Measurements from ENCODE around the gene CAMTA1.
A peak's percentile ranks its signal among the peaks of the same experiment; 100 is the strongest.

The CAMTA1 gene

GRCh38 chr1:6777813-6778212 lies 7.4 kb upstream of the CAMTA1 start:
- no peak for DNase-seq

- DNase-seq: peak in 1 of 5 experiments; percentile 59
Measured at GRCh38 chr1:6779089-6779805, 6.0 kb upstream of the CAMTA1 start.

DNA sequence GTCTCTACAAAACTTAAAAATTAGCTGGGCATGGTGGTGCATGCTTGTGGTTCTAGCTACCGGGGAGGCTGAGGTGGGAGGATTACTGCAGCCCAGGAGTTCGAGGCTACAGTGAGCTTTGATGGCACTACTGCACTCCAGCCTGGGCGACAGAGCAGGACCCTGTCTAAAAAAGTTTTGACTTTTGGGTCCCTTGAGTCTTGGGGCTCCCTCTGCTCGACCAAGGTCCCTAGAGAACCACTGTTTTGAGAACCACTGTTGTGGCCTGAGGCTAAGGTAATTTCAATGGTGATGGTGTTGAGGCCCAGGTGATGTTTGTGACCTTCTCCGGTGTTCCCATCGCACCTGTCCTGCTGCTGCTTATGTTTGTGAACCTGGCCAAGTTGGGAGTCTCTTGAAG lies 3.1 kb upstream of the CAMTA1 start:
- DNase-seq: no peak

GRCh38 chr1:6783221-6783620 lies 2.0 kb upstream of the CAMTA1 start:
- no peak for DNase-seq

- no peak for DNase-seq
Measured at GRCh38 chr1:6783936-6784559, 1.2 kb upstream of the CAMTA1 start.

DNA sequence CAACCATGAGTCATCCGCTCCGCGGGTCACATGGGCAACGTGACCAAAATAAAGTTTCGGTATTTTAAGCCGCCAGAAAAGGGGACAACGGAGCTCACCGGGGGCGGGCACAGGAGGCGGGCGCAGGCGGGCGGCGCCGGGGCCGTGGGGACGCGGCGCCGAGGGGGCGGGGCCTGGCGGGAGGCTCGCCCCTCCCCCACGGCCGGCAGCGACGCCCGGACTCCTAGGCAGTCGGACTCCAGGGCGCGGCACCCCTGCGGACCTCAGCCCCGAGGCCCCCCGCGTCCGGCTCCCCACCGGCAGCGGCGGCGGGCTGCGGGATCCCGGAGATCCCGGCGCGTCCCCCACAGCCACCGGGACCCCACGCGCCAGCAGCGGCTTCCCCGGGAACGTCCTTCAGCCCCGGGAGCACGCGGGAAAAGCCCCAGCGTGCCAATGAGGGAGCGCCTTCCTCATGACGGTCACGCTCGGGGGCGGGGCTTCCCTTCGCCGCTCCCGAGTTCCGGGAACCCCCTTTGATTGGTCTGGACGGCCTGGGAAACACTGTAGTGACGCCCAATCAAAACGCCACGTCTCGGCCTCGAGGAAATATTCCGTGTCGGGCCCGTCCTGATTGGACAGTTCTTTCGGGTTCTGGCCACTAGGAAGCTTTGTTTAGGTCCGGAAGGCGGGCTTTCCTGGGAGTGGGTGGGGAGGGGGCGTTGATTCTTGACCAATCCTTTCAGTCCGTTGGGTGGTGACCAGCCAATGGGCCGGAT lies 515 bp upstream of the CAMTA1 start:
- DNase-seq: peak; percentile 97 to 100 (median 99)

DNA sequence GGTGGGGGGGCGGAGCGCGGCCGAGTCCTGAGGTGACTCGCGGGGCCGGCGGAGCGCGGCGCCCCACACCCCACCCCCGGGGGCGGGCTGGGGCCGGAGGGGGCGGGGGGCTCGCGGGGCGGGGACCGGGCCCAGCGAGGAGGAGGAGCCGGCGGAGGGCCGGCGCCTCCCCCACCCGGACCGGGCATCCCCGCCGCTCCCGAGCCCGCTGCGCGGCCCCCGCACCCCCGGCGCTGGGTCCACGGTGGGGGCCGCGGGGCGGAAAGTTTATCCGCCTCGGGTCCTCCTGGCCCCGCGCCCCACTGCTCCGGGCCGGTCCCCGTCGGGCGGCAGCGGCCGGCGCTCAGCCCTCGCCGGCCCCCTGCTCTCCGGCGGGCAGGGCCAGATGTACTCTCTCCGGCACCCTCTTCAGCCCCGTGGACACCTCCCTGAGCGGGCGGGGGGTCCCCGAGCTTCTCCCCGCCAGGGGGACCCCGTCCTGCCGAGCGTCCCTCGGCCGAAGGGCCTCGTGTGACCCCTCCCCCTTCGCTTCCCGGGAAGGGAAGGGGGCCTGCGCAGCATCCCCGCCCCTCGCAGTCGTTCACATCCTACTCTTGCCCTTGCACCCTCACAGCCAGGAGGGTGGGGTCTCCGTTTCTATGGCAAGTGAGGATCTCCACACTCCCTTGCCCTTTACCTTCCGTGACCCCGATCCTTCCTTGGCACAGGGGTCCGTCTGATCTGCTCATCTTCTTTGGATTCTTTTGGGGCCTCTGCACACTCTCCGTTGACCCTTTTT lies 663 bp downstream of the CAMTA1 start:
- peak; percentile 15 to 45 (median 34) for DNase-seq

- DNase-seq: no peak
Measured at GRCh38 chr1:6788946-6789345, 3.7 kb downstream of the CAMTA1 start.

DNA sequence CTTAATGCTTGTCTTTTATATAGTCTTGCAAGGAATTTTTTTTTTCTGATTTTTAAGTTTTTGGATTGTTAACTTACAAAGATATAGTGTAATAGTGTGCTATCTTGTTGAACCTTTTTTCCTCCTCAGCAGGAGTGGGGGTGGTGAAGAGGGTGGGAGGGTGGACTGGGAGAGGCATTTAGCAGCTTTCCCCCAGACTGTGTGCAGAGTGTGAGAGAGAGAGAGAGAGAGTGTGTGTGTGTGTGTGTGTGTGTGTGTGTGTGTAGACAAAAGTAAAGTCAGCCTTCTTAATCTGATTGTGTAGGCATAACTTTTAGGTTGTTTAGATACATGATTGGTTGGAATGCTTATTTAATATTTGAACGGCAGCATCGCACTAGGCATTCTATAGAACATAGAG lies 4.9 kb downstream of the CAMTA1 start:
- no peak for DNase-seq

DNA sequence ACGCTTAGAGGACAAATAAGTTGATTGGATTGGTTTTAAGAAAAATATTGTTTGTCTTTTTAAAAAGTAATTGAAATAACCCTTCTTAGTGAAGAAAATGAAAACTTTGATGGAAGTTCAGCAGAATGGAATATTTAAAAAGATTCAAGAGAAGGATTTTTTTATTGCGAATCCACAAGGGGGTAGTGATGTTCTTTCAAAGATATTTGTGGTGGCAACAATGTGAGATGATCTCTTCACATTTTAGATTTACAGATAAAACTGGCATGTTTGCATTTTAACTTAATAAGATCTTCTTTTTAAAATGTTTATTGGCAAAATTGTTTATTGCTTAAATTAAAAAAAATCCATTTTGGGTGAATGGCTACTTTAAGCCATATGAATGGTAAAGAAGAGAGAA lies 8.9 kb downstream of the CAMTA1 start:
- DNase-seq: peak in 1 of 5 experiments; percentile 61

GRCh38 chr1:6795203-6795602 lies 9.9 kb downstream of the CAMTA1 start:
- no peak for DNase-seq

GRCh38 chr1:6795661-6796060 lies 10.4 kb downstream of the CAMTA1 start:
- no peak for DNase-seq

DNA sequence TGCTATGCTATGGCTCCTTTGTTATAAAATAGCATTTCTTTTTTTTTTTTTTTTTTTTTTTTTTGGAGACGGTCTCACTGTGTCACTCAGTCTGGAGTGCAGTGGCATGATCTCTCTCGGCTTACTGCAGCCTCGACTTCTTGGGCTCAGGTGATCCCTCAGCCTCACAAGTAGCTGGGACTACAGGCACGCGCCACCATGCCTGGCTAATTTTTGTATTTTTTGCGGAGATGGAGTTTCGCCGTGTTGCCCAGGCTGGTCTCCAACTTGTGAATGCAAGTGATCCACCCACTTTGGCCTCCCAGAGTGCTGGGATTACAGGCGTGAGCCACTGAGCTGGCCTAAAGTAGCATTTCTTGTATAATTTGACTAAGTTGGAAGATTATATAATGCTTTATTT lies 10.8 kb downstream of the CAMTA1 start:
- DNase-seq: no peak

GRCh38 chr1:6799499-6799898 lies 14.2 kb downstream of the CAMTA1 start:
- DNase-seq: no peak

DNA sequence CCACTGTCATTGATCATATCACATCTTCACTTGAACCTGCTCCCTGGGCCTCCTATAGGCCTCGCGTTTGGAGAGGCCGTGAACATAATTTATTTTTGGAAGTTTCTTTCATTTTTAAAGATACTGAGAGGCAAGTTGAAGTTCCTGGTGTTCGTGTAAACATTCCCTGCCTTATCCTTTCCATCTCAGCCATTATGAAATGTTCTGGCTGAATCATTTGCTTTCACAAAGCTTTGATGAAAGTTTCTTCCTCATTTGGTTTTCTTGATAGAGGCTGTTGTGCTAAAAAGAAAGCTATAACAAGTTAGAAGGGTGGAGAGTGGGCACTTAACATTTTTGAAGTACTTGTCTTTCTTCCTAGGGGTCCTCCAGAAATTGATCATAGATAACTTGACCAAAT lies 15.5 kb downstream of the CAMTA1 start:
- DNase-seq: no peak

GRCh38 chr1:6801199-6801598 lies 15.9 kb downstream of the CAMTA1 start:
- no peak for DNase-seq

DNA sequence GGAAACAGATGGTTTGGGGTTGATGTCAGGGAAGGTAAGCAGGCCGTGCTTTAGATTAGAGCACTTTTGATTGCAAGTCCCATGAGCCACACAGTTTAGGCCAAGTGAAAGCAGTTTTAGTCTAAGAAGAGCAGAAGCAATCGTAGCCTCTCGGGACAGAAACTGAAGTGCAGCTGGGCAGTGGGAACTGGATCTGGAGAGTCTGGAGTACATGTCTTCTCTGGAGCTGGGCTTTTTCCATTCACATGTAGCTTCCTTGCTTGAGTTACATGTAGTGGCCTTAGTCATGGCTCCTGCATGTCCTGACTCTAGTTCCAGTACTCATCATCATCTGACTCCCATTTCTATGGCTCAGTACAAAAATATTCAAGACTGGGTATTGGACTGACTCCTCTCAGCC lies 16.7 kb downstream of the CAMTA1 start:
- no peak for DNase-seq

DNA sequence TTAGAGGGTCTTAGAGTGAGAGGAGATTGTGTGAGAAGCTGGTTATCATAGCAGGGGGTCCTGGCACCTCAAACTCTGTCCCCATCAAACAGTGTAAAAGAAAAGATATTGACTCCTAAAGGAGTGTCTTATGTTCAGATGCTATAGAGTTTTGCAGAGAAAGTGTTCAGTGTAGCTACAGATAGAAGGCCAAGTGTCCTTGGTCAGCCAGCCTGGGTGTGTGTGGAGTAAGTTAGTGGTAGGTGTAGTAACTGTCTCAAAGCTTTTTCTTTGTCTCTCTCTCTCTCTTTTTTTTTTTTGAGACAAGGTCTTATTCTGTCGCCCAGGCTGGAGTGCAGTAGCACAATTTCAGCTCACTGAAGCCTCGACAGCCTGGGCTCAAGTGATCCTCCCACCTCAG lies 17.2 kb downstream of the CAMTA1 start:
- DNase-seq: no peak

DNA sequence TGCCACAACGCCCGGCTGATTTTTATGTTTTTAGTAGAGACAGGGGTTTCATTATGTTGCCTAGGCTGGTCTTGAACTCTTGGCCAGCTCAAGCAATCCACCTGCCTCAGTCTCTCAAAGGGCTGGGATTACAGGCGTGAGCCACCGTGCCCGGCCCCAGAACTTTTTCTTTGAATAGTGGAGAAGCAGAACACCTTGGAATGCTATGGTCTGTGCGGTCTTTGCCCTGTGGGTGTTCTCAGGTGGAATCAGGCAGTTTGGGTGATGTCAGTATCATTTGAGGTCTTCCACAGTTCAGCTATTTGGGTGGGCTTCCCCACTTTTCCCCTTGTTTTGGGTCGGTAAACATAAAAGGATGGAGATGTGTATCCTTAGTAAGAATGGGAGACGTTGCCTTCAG lies 17.6 kb downstream of the CAMTA1 start:
- DNase-seq: no peak

GRCh38 chr1:6803357-6803756 lies 18.1 kb downstream of the CAMTA1 start:
- no peak for DNase-seq

DNA sequence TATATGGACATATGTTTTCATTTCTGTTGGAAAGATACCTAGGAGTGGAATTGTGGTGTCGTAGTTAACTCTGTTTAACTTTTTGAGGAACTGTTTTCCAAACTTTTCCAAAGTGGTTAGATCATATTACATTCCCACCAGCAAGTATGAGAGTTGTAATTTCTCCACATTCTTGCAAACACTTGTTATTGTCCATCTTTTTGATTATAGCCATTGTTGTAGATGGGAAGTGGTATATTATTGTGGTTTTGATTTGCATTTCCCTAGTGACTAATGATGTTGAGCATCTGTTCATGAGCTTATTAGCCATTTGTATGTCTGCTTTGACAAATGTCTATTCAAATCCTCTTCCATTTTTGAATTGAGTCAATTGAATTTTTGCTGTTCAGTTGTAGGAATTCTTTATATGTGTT lies 19.8 kb downstream of the CAMTA1 start:
- DNase-seq: peak in 1 of 5 experiments; percentile 10

DNA sequence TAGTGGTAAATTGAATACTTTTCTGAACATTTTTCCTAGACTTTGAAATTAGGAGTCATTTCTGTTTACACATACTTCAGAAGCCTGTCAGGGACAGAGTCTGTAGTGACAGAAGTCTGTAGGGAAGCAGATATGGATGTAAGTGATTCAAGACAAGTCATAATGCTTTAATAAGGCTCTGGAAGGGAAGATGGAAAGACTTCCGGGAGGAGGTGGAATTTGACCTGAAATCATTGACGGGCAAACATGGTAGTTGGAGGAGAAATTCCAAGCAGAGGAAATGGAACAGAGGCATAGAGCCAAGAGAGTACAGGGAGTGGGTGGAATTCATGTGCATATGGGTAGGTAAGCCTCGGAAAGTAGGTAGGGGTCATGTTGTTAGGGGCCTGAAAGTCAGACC lies 22.5 kb downstream of the CAMTA1 start:
- no peak for DNase-seq

DNA sequence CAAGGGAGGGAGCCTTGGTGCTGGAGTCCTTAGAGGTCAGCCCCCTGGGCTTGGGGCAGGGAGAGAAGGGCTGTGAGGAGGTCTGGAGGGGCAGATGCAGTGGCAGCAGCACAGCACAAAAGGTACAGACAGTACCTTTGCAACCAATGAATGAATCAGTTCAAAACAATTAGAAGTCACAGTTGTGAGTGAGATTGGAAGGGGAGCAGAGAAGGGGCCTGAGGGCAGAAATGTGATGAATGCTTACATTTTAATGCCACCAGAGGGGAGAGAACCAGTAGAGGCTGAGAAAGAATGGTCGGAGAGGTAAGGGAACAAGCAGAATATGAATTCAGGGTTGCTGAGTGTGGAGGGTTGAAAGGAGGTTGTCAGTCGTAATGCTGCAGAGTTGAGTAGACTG lies 24.2 kb downstream of the CAMTA1 start:
- no peak for DNase-seq

All from T-helper 2 cell (primary cell).